K562 (cell line): ENCODE results near the gene MSH2.

Experiments
- CTCF ChIP-seq, 3 experiments: IDR thresholded peaks in 2 of 3; conservative IDR thresholded peaks in 1 of 3; 2 replicates each; pipeline ENCODE4 v1.5.1; 2011 to 2012; ENCODE audit warnings: low read length in 3 of 3, mild to moderate bottlenecking in 3 of 3, control low read depth in 2 of 3, improper control_type of control experiment in 1 of 3, inconsistent platforms in 1 of 3, low read depth in 1 of 3, mixed read lengths in 1 of 3, moderate library complexity in 1 of 3; ENCODE audit not compliant: insufficient read depth in 2 of 3
- ELF4 ChIP-seq: fragments of 450-650 bp; formaldehyde crosslinking; IDR thresholded peaks from 2 replicates; pipeline ENCODE4 v1.4.0; 2022; ENCODE audit warnings: missing genetic modification characterization
- FOXJ3 ChIP-seq: sonication (generic); formaldehyde crosslinking; IDR thresholded peaks from 2 replicates; pipeline ENCODE4 v1.4.0; 2020; ENCODE audit warnings: mild to moderate bottlenecking, missing genetic modification reagents
- GABPA ChIP-seq: fragments of 200-800 bp; sonication (Bioruptor generic); conservative IDR thresholded peaks from 2 replicates; pipeline ENCODE4 v1.6.1; 2016; ENCODE audit warnings: low read depth, missing genetic modification characterization, missing compliant biosample characterization
- GMEB1 ChIP-seq: fragments of 250-450 bp; sonication (Bioruptor Pico); IDR thresholded peaks from 2 replicates; pipeline ENCODE4 v1.4.0; 2020; ENCODE audit warnings: mild to moderate bottlenecking
- NBN ChIP-seq: fragments of 450-650 bp; IDR thresholded peaks from 2 replicates; pipeline ENCODE4 v1.6.1; 2016; ENCODE audit warnings: low read depth, mild to moderate bottlenecking
- NR2C2 ChIP-seq, 2 experiments: fragments of 200-800 bp in 1 of 2; sonication (Bioruptor generic) in 1 of 2; sonication (generic) in 1 of 2; formaldehyde crosslinking in 1 of 2; IDR thresholded peaks; 2 replicates each; pipeline versions ENCODE4 v1.6.1 to v1.8.0; 2016 to 2022; ENCODE audit warnings: mild to moderate bottlenecking in 1 of 2, missing compliant biosample characterization in 1 of 2, missing genetic modification characterization in 1 of 2, missing genetic modification reagents in 1 of 2
- POLR2A ChIP-seq: fragments of 450-650 bp; conservative IDR thresholded peaks from 2 replicates; pipeline ENCODE4 v1.6.1; 2016
- RBM25 ChIP-seq: fragments of 200-400 bp; formaldehyde crosslinking; IDR thresholded peaks from 2 replicates; pipeline ENCODE4 v1.6.1; 2018; ENCODE audit warnings: low read length, low read depth, moderate library complexity; ENCODE audit not compliant: severe bottlenecking
- ZFP1 ChIP-seq: fragments of 450-650 bp; formaldehyde crosslinking; IDR thresholded peaks from 2 replicates; pipeline ENCODE4 v1.4.0; 2020; ENCODE audit warnings: mild to moderate bottlenecking, mixed read lengths
- ZNF274 ChIP-seq: IDR thresholded peaks from 2 replicates; pipeline ENCODE4 v1.6.1; 2011; ENCODE audit warnings: low read depth, mild to moderate bottlenecking, low read length, moderate library complexity, borderline replicate concordance

GRCh38 chr2:47486841-47487497 lies 84.0 kb downstream of the MSH2 start:
- TF ChIP-seq GMEB1 (CRISPR knock-in tag), result no peak
- TF ChIP-seq GABPA (tag), result peak; percentile 66
- no peak for TF ChIP-seq RBM25
- TF ChIP-seq FOXJ3, result no peak
- no peak for TF ChIP-seq ZFP1 (CRISPR knock-in tag)
- TF ChIP-seq CTCF (IDR thresholded peaks at IDR 0.05 in 2 of 3, conservative IDR thresholded peaks at IDR 0.05 in 1 of 3; ENCODE audit: insufficient read depth in 2 of 3, low read depth in 1 of 3, low read length in 3 of 3), result no peak
- TF ChIP-seq ZNF274, result no peak
- TF ChIP-seq NR2C2 (CRISPR knock-in tag; IDR thresholded peaks at IDR 0.05), result no peak
- peak; percentile 54 for TF ChIP-seq NR2C2 (tag; IDR thresholded peaks at IDR 0.05)
- no peak; the same call in 1 of the 2 replicates for TF ChIP-seq NBN
- TF ChIP-seq POLR2A, result no peak
- TF ChIP-seq ELF4 (CRISPR knock-in tag), result no peak
